GM15510 (cell line): ENCODE results near the gene JAM3.

ENCODE experiments used
- POLR2A ChIP-seq: IDR thresholded peaks from 3 replicates; pipeline ENCODE4 v1.6.1; 2011; ENCODE audit warnings: borderline replicate concordance; ENCODE audit not compliant: insufficient read length; ENCODE audit errors: extremely low read depth

Gene JAM3

GRCh38 chr11:134199531-134199930, 130.7 kb downstream of the JAM3 start:
- no peak for TF ChIP-seq POLR2A

DNA sequence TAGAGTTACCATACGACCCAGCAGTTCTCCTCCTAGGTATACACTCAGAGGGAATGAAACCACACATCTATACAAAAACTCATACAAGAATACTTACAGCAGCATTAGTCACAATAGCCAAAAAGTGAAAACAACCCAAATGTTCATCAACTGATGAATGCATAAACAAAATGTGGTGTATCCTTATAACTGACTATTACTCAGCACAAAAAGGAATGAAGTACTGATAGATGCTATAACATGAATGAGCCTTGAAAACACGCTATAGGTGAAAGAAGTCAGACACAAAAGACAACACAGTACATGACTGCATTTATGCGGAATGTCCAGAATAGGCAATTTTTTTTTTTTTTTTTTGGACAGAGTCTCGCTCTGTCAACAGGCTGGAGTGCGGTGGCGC, 131.8 kb downstream of the JAM3 start:
- no peak for TF ChIP-seq POLR2A
